Ovary (tissue), 9 donors: ENCODE measurements around the gene GADD45A. TPM values are rescaled to one million over a fixed set of nuclear protein-coding genes. Genes with fewer than 3 reads are reported as not detected.

ENCODE experiments used
- DNase-seq, 5 donors: peaks; one replicate each; pipeline ENCODE4 v3.0.0-alpha.2; 2019 to 2020
- H3K27ac ChIP-seq, 2 donors: fragments of 200-600 bp; one replicate each; pipeline versions ENCODE4 v1.5.1 to v1.8.0; 2019 to 2022
- H3K27me3 ChIP-seq: fragments of 200-600 bp; one replicate; pipeline ENCODE4 v1.8.0; 2022
- H3K36me3 ChIP-seq: fragments of 200-600 bp; sonication (generic); one replicate; pipeline ENCODE4 v1.5.1; 2019
- H3K4me1 ChIP-seq: one replicate; pipeline ENCODE4 v1.8.1; 2013; ENCODE audit warnings: mild to moderate bottlenecking, moderate library complexity; ENCODE audit not compliant: insufficient read depth
- H3K4me3 ChIP-seq: fragments of 200-600 bp; sonication (generic); one replicate; pipeline ENCODE4 v1.5.1; 2017
- H3K9me3 ChIP-seq, 2 donors: fragments of 200-600 bp in 1 of 2; sonication (generic) in 1 of 2; one replicate each; pipeline versions ENCODE4 v1.5.1 to v1.8.1; 2013 to 2019; ENCODE audit warnings: mild to moderate bottlenecking in 1 of 2, moderate library complexity in 1 of 2
- CTCF ChIP-seq, 3 donors: fragments of 450-650 bp in 2 of 3; fragments of 200-600 bp in 1 of 3; IDR thresholded peaks; one replicate each; pipeline versions ENCODE4 v1.5.1 to v1.8.0; 2016 to 2022; ENCODE audit warnings: antibody characterized with exemption in 3 of 3, mild to moderate bottlenecking in 1 of 3
- EP300 ChIP-seq: sonication (generic); formaldehyde crosslinking; IDR thresholded peaks from one replicate; pipeline ENCODE4 v1.6.1; 2017; ENCODE audit warnings: antibody characterized with exemption
- POLR2A ChIP-seq: fragments of 450-650 bp; IDR thresholded peaks from one replicate; pipeline ENCODE4 v1.6.1; 2017; ENCODE audit warnings: antibody characterized with exemption, mild to moderate bottlenecking, moderate library complexity
- WGBS, 3 donors: extraction: QIAGEN DNeasy Blood & Tissue Kit in 1 of 3; methylation state at CpG; one replicate each; pipeline versions ENCODE4 v1.1.5 to v1.1.7; 2013 to 2017; 5-methylcytosine and 5-hydroxymethylcytosine counted together
- intact Hi-C, 4 donors: fragments of 100-400 bp; cut with DNase I; formaldehyde crosslinking; loops; one replicate each; pipeline versions ENCODE4 v1.11.0 to v1.15.1; 2022 to 2023
- polyA plus RNA-seq, 2 donors: library from polyadenylated mRNA; stranded (reverse); fragments of 200-250 nt in 1 of 2; fragments of 350-450 nt in 1 of 2; fragmentation: Illumina TruSeq in 1 of 2; extraction: RNeasy Lipid Tissue Mini Kit (QIAGEN cat#74804) in 1 of 2; gene quantifications; one replicate each; pipeline ENCODE4 v1.2.3, GENCODE V29; 2013 to 2014
- total RNA-seq, 7 donors: library from RNA; depleted of rRNA in 2 of 7; stranded (reverse); fragments of >200 nt in 2 of 7; fragmentation: NEBNext Ultra II Directional in 3 of 7; extraction: Animal tissue kit (Norgen Biotek cat#: 25700) in 3 of 7; gene quantifications; one replicate each; pipeline versions ENCODE4 v1.1.0 to v1.2.4, GENCODE V29; 2016 to 2023
- donor health status: DM: no; HTN: no; CAD: no; lungs with moderate emphysema.
- donor health status: DM: no; HTN: no; CAD: no.
- donor health status: Bipolar disorder and iron deficiency.
- donor health status: DM: yes; HTN: yes; CAD: no.
- donor health status: DM: no; HTN: no; CAD: no.
- donor health status: DM: yes; HTN: yes; CAD: no.

GADD45A gene
- total and polyA plus RNA-seq, 9 donors, result 22.1 to 132 (median 37.5) TPM

GRCh38 chr1:67708606-67709005 lies 23.6 kb downstream of the GADD45A start:
- 93 to 99% (median 98%) methylated on average over 8 of the region's 8 CpGs for WGBS, 3 donors
- Histone ChIP-seq H3K27me3 (no peaks in the 10 kb centered on the region), H3K4me3 (no peak overlapping the region), H3K4me1 (peaks cover 5% of the 10 kb centered on the region), H3K27ac (no peak overlapping the region), H3K9me3 (no peaks in the 10 kb centered on the region), H3K36me3 (no peaks in the 10 kb centered on the region)
- intact Hi-C loops, result no loop called here
- no peak for TF ChIP-seq EP300
- TF ChIP-seq POLR2A, result no peak
- no peak for TF ChIP-seq CTCF (IDR thresholded peaks at IDR 0.05)
- no peak for DNase-seq

- no peaks in the 10 kb centered on the region for H3K36me3 ChIP-seq
- H3K4me3 ChIP-seq, result no peak overlapping the region
- H3K27ac ChIP-seq, result no peak overlapping the region
- H3K27me3 ChIP-seq, result no peaks in the 10 kb centered on the region
- H3K4me1 ChIP-seq, result peaks cover 8% of the 10 kb centered on the region
- 22 to 44% (median 23%) methylated on average over 5 of the region's 5 CpGs for WGBS, 3 donors
- no peak for DNase-seq
- H3K9me3 ChIP-seq, result no peaks in the 10 kb centered on the region
- no peak for TF ChIP-seq POLR2A
- TF ChIP-seq CTCF (IDR thresholded peaks at IDR 0.05), result no peak
- no peak for TF ChIP-seq EP300
- intact Hi-C loops, result no loop called here
Measured at GRCh38 chr1:67710417-67710816, 25.4 kb downstream of the GADD45A start.

GRCh38 chr1:67711158-67711854 lies 26.3 kb downstream of the GADD45A start:
- Histone ChIP-seq H3K4me3 (no peak overlapping the region), H3K36me3 (no peaks in the 10 kb centered on the region), H3K27me3 (no peaks in the 10 kb centered on the region), H3K9me3 (no peaks in the 10 kb centered on the region), H3K4me1 (peaks cover 8% of the 10 kb centered on the region), H3K27ac (no peak overlapping the region)
- WGBS, 3 donors, result 66 to 79% (median 75%) methylated on average over 7 of the region's 7 CpGs
- intact Hi-C loops, result no loop called here
- DNase-seq, result no peak
- TF ChIP-seq EP300 (no peak), CTCF (IDR thresholded peaks at IDR 0.05) (no peak), POLR2A (no peak)

GRCh38 chr1:67711855-67712212 lies 26.8 kb downstream of the GADD45A start:
- TF ChIP-seq CTCF (IDR thresholded peaks at IDR 0.05) (no peak), POLR2A (no peak), EP300 (no peak)

More at GRCh38 chr1:67711855-67712212, 26.8 kb downstream of the GADD45A start:
- WGBS, 3 donors, result 6 to 38% (median 19%) methylated on average over 2 of the region's 2 CpGs
- no peaks in the 10 kb centered on the region for H3K9me3 ChIP-seq
- peaks cover 9% of the 10 kb centered on the region for H3K4me1 ChIP-seq
- DNase-seq, result no peak
- no peak overlapping the region for H3K27ac ChIP-seq
- H3K4me3 ChIP-seq, result no peak overlapping the region
- H3K27me3 ChIP-seq, result no peaks in the 10 kb centered on the region
- intact Hi-C loops, result no loop called here
- no peaks in the 10 kb centered on the region for H3K36me3 ChIP-seq
